ENCODE data around the gene TMEM156.
"Not testable (repeated sequence)": the region's sequence is repeated elsewhere in the genome, so short reads cannot be mapped to it uniquely, and the experiment has no call there.

TMEM156 gene

DNA sequence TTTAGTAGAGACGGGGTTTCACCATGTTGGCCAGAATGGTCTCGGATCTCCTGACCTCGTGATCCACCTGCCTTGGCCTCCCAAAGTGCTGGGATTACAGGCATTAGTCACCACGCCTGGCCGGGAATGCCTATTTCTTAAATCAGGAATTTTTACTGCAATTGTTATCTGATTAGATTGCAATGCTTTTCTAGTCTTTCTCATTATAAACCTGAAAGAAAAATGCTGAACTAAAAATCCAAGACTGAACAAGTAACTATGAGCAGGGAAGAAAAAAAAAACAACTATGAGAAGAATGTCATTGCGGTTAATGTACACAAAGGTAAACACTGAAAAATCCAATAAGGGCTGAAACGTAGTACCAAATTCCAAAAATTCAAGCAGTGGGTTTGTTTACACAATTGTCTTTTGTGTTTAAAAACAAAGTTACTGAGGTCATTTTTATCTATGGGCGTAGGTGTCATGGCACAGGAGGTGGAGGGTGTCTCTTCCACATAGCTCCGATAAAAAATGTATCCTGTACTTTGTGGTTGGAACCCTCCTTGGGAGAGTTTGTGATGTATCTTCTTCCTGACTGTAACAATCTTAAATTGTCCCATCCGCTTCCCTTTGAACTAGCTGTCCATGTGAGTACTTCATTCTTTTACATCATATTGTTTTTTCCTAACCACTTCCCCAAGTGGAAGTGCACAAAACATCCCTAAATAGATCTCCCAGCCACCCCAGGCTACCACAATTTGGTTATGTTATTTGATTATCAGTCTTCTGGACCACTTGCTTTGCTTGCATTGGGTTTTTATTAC lies 11.1 kb upstream of the TMEM156 start:
- DNase-seq, result no peak

DNA sequence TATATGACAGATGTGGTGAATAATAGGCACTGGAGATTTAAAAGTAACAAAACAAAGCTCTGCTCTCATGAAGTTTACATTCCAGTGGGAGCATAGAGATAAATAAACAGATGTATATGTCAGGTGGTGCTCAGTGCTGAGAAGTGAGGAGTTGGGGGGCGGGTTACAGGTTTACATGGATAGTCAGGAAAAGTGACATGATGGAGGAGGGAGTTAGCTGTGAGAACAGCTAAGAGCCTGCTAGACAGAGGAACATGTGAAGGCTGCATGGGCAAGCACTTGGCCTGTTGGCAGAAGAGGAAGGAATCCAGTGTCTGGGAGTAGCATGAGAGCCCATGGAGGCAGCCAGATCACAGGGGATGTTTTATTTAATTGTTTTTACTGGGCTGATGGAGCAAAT lies 10.2 kb upstream of the TMEM156 start:
- DNase-seq, result no peak

DNA sequence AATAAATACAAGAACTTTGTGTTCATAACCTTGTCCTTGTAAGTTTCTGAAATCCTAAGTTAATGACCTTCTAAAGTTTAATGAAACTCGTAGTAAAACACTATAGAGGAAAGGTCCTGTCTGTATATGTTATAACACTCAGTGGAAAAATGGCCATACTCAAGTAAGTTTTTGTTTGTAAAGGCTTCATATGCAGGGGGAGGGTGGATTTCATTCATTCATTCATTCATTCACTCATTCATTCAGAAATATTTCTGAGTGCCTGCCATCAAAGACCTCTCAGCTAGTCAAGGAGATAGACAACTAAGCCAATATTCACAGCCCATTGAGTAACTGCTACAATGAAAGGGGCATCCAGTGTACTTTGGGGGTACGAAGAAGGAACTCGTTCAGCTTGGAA lies 6.9 kb upstream of the TMEM156 start:
- no peak for DNase-seq

GRCh38 chr4:39037941-39038340 lies 5.7 kb upstream of the TMEM156 start:
- no peak for DNase-seq

DNA sequence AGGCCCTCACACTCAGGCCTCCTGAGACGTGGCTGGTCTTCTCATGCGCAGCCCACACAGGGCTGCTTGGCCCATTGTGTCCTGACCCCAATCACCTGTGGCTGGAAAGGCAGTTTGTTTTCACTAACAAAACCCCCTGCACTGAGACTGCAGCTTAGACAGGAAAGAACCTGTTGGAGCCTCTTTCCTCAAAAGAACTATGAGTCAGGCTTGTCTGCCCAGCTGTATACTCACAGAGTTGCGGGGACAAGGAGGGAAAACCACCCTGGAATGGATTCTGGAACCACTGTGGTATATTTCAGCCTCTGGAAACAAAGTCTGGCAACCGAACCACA lies 5.2 kb upstream of the TMEM156 start:
- DNase-seq, result no peak

DNA sequence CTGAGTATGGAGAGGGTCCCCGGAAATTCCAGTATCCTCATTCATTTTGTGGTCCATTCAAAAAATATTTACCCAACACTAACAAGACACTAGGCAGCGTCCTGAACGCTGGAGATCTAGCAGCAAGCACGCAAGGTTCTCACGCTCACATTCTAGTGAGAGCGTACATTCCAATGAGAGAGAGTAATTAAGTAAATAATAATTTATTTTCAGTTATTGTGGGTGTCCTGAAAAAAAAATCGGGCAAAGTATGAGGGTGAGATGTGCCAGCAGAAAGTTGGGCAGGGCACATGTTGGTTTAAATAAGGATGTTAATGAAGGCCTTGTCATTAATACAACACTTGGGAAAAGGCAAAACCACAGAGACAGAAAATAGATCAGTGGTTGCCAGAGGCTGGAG lies 4.0 kb upstream of the TMEM156 start:
- no peak for DNase-seq

DNA sequence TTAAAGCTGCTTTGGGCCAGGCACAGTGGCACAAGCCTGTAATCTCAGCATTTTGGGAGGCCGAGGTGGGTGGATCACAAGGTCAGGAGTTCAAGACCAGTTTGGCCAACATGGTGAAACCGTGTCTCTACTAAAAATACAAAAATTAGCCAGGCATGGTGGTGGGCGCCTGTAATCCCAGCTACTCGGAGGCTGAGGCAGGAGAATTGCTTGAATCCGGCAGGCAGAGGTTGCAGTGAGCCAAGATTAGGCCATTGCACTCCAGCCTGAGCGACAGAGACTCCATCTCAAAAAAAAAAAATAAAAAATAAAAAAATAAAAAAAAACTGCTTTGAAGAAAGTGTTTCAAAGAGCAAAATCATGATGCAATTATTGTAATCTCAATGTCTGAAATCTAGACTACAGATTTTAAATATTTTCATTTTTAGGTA lies 604 bp downstream of the TMEM156 start:
- DNase-seq, result not testable (repeated sequence)

DNA sequence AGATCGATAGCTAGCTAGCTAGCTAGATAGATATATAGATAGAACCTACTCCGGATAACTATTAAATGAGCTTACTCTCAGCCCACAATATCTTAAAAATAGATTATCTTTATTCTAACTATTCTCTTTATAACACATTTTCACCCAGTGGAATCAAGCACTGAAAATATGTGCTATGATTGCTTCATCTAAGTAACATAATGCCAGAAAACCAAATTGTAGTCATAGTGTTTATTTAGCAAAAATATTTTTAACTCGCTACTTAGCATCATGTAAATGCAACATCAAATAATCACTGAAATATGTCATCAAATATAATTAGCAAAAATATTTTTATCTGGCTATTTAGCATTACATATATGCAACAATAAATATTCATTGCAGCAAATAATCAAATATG lies 1.5 kb downstream of the TMEM156 start:
- DNase-seq, result no peak

- DNase-seq, result no peak
These were observed 2.2 kb downstream of the TMEM156 start for GRCh38 chr4:39029752-39030694.

GRCh38 chr4:39026096-39026495 lies 6.1 kb downstream of the TMEM156 start:
- DNase-seq, result no peak

GRCh38 chr4:39025552-39026085 lies 6.6 kb downstream of the TMEM156 start:
- DNase-seq, result no peak

GRCh38 chr4:39024311-39024865 lies 7.8 kb downstream of the TMEM156 start:
- no peak for DNase-seq

- no peak for DNase-seq
These were observed 9.2 kb downstream of the TMEM156 start for GRCh38 chr4:39023059-39023458.

- no peak for DNase-seq
These were observed 10.0 kb downstream of the TMEM156 start for GRCh38 chr4:39022241-39022640.

DNA sequence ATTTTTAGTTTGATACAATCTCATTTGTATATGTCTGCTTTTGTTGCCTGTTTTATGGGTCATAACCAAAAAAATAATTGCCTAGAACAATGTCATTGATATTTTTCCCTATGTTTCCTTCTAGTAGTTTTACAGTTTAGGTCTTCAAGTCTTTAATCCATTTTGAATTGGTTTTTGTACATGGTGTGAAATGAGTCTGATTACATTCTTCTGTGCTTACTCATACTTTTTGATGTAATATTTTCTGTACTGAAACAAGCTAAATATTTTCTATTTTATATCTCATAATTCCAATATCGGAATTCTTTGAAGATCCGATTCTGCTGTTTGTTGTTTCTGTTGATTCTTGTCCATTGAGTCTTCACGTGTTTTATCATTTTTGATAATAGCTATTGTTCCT lies 10.6 kb downstream of the TMEM156 start:
- no peak for DNase-seq

DNA sequence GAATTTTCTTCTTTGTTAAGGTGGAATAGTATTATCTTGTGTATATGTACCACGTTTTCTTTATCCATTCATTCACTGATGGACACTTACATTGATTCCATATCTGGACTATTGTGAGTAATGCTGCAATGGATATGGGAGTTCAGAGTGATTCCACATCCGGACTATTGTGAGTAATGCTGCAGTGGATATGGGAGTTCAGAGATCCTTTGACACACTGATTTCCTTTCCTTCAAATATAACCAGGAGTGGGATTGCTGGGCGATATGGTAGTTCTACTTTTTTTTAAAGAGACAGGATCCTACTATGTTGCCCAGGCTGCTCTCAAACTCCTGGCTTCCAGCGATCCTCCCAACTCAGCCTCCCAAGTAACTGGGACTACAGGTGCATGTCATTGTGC lies 12.1 kb downstream of the TMEM156 start:
- no peak for DNase-seq

- DNase-seq, result no peak
These were observed 18.2 kb downstream of the TMEM156 start for GRCh38 chr4:39014028-39014427.

GRCh38 chr4:39004758-39005157 lies 27.5 kb downstream of the TMEM156 start:
- DNase-seq, result no peak

DNA sequence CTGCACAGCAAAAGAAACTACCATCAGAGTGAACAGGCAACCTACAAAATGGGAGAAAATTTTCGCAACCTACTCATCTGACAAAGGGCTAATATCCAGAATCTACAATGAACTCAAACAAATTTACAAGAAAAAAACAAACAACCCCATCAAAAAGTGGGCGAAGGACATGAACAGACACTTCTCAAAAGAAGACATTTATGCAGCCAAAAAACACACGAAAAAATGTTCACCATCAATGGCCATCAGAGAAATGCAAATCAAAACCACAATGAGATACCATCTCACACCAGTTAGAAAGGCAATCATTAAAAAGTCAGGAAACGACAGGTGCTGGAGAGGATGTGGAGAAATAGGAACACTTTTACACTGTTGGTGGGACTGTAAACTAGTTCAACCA lies 30.2 kb downstream of the TMEM156 start:
- not testable (repeated sequence) for DNase-seq

GRCh38 chr4:38995660-38996005 lies 36.6 kb downstream of the TMEM156 start:
- DNase-seq, result no peak

GRCh38 chr4:38994135-38994534 lies 38.1 kb downstream of the TMEM156 start:
- no peak for DNase-seq

- DNase-seq, result no peak
These were observed 38.5 kb downstream of the TMEM156 start for GRCh38 chr4:38993683-38994082.

DNA sequence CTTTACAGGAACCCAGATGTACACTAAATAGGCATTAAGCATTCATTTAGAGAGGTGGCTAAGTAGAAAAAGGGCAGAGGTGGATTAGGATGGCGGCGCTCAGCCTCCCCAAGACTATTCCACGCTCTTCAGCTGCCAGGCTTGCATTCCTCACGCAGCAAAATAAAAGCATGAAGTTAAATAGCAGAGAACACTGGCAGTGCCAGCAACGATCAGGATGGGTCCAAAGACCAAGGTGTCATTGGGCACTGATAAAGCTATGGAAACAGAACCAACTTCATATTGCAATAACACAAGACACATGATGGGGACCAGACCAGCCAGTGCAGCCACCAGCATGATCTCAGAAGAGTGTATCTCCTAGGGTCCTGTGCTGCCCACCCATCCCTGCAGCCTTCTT lies 42.0 kb downstream of the TMEM156 start:
- DNase-seq, result no peak

DNA sequence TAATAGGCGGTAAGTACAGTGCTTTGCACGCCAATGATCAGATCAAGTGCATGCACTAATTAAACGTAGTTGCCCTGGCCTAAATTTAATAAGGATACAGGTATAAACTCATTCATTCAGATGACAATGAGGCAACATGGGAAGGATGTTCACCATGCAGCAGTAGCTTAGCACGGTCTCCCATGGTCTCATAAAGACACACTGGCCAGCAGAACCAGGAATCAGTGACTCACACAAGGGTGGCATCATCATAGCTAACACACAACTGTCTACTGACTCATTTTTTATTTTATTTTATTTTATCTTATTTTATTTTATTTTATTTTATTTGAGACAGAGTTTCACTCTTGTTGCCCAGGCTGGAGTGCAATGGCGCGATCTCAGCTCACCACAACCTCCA lies 42.7 kb downstream of the TMEM156 start:
- DNase-seq, result no peak
